GM19023 (cell line): Measurements from ENCODE around the gene RSAD1.

ENCODE experiments used
- ATAC-seq: cut with Tn5 transposase; IDR thresholded peaks from one replicate; pipeline ENCODE4 v1.9.1; 2021; ENCODE audit warnings: mild to moderate bottlenecking, moderate library complexity; ENCODE audit not compliant: unreplicated experiment

Gene RSAD1

GRCh38 chr17:50488880-50489279, 10.2 kb downstream of the RSAD1 start:
- no peak for ATAC-seq

- ATAC-seq = no peak
Observed at GRCh38 chr17:50491505-50491904, 12.8 kb downstream of the RSAD1 start.

- ATAC-seq = no peak
Observed at GRCh38 chr17:50492214-50492613, 13.6 kb downstream of the RSAD1 start.

GRCh38 chr17:50493744-50494143, 15.1 kb downstream of the RSAD1 start:
- no peak for ATAC-seq

- no peak for ATAC-seq
Observed at GRCh38 chr17:50495217-50495823, 16.7 kb downstream of the RSAD1 start.

- no peak for ATAC-seq
Observed at GRCh38 chr17:50495918-50496317, 17.3 kb downstream of the RSAD1 start.

- ATAC-seq = no peak
Observed at GRCh38 chr17:50498021-50498874, 19.6 kb downstream of the RSAD1 start.

- ATAC-seq = no peak
Observed at GRCh38 chr17:50499270-50499669, 20.6 kb downstream of the RSAD1 start.

GRCh38 chr17:50499721-50500120, 21.1 kb downstream of the RSAD1 start:
- no peak for ATAC-seq

GRCh38 chr17:50501054-50501453, 22.4 kb downstream of the RSAD1 start:
- no peak for ATAC-seq

GRCh38 chr17:50502301-50502990, 23.8 kb downstream of the RSAD1 start:
- no peak for ATAC-seq

- ATAC-seq = no peak
Observed at GRCh38 chr17:50505591-50506130, 27.0 kb downstream of the RSAD1 start.

- ATAC-seq = no peak
Observed at GRCh38 chr17:50506298-50506697, 27.6 kb downstream of the RSAD1 start.

GRCh38 chr17:50507871-50508572, 29.4 kb downstream of the RSAD1 start, which contains the start of gene MYCBPAP:
TSS of gene MYCBPAP (plus strand) at chr17:50508439. CDS start at chr17:50508675, 236 bp downstream.
- no peak for ATAC-seq

GRCh38 chr17:50508573-50509460, 30.2 kb downstream of the RSAD1 start:
- ATAC-seq = no peak

- ATAC-seq = peak; percentile 79
Observed at GRCh38 chr17:50511058-50511457, 32.4 kb downstream of the RSAD1 start.

GRCh38 chr17:50513495-50513894, 34.8 kb downstream of the RSAD1 start:
- ATAC-seq = no peak

- no peak for ATAC-seq
Observed at GRCh38 chr17:50514388-50514787, 35.7 kb downstream of the RSAD1 start.

GRCh38 chr17:50514936-50515702, 36.5 kb downstream of the RSAD1 start:
- no peak for ATAC-seq
